A673 (cell line): ENCODE results near the gene APMAP.

Experiments
- CTCF ChIP-seq: fragments of 300-800, 200-600 bp; sonication (generic); conservative IDR thresholded peaks from 2 replicates; pipeline ENCODE4 v1.5.1; 2017; ENCODE audit warnings: low read depth, mild to moderate bottlenecking, antibody characterized with exemption, low read length, moderate library complexity, mixed read lengths
- EZH2 ChIP-seq: fragments of 200-600 bp; sonication (generic); IDR thresholded peaks from 2 replicates; pipeline ENCODE4 v1.6.1; 2017; ENCODE audit warnings: borderline replicate concordance, low read depth, mild to moderate bottlenecking, mixed read lengths, antibody characterized with exemption, low read length; ENCODE audit not compliant: poor library complexity, severe bottlenecking

GRCh38 chr20:25012616-25013189, 20.2 kb upstream of the APMAP start:
- TF ChIP-seq CTCF (no peak), EZH2 (no peak)
